Panc1 (cell line): ENCODE results near the gene RGS5. TPM values are rescaled to one million over a fixed set of nuclear protein-coding genes. Genes with fewer than 3 reads are reported as not detected.

Experiments used
- ATAC-seq: fragments of 200-7000 bp; cut with Tn5 transposase; 2 replicates; pipeline ENCODE4 v1.9.1; 2020; ENCODE audit warnings: mild to moderate bottlenecking, moderate library complexity
- BruUV-seq: library from RNA; stranded (reverse); fragments of 400-500 nt; replicated peaks from 2 replicates; lab custom pipeline; 2021; lab: Mats Ljungman, UMichigan
- CTCF ChIA-PET: fragments of 300-600 bp; sonication (Branson Sonifier 250); formaldehyde crosslinking; loops from one replicate; lab custom pipeline; 2022; ENCODE audit warnings: antibody characterized with exemption; lab: Charles Lee
- POLR2A ChIA-PET: fragments of 300-600 bp; sonication (Branson Sonifier 250); formaldehyde crosslinking; loops from one replicate; lab custom pipeline; 2022; ENCODE audit warnings: antibody characterized with exemption; lab: Charles Lee
- DNase-seq: peaks from one replicate; pipeline ENCODE4 v3.0.0-alpha.2; 2010; ENCODE audit warnings: low read depth, low spot score
- H3K27ac ChIP-seq: 2 replicates; pipeline ENCODE4 v1.5.1; 2011; ENCODE audit warnings: mild to moderate bottlenecking, low read length, inconsistent platforms
- H3K27me3 ChIP-seq: fragments of 200-500 bp; sonication (Bioruptor generic); 2 replicates; pipeline ENCODE4 v1.6.0; 2014; ENCODE audit warnings: low read length, inconsistent platforms; ENCODE audit not compliant: control insufficient read depth, insufficient read depth
- H3K36me3 ChIP-seq: fragments of 200-500 bp; sonication (Bioruptor generic); 2 replicates; pipeline ENCODE4 v1.5.1; 2014; ENCODE audit warnings: inconsistent platforms, mild to moderate bottlenecking, low read length, moderate library complexity; ENCODE audit not compliant: control insufficient read depth, insufficient read depth
- H3K4me1 ChIP-seq: 2 replicates; pipeline ENCODE4 v1.5.1; 2011; ENCODE audit warnings: inconsistent platforms, mild to moderate bottlenecking, low read length, moderate library complexity; ENCODE audit not compliant: control insufficient read depth, insufficient read depth
- H3K4me3 ChIP-seq, 2 experiments: 2 replicates each; pipeline ENCODE4 v1.5.1; 2011 to 2012; ENCODE audit warnings: low read depth in 2 of 2, low read length in 2 of 2, mild to moderate bottlenecking in 2 of 2, inconsistent platforms in 1 of 2, moderate library complexity in 1 of 2
- H3K9me3 ChIP-seq: fragments of 200-500 bp; sonication (Bioruptor generic); 2 replicates; pipeline ENCODE4 v1.5.1; 2014; ENCODE audit warnings: low read depth, mild to moderate bottlenecking, inconsistent platforms, low read length, moderate library complexity; ENCODE audit not compliant: control insufficient read depth, insufficient read depth
- POLR2AphosphoS5 ChIP-seq: IDR thresholded peaks from 2 replicates; pipeline ENCODE4 v1.6.1; 2012; ENCODE audit warnings: mild to moderate bottlenecking, low read depth, low read length, moderate library complexity
- REST ChIP-seq, 2 experiments: IDR thresholded peaks; 2 replicates each; pipeline ENCODE4 v1.6.1; 2011 to 2012; ENCODE audit warnings: low read depth in 2 of 2, control low read depth in 1 of 2, low read length in 1 of 2, mild to moderate bottlenecking in 1 of 2, moderate library complexity in 1 of 2; ENCODE audit not compliant: insufficient read depth in 1 of 2
- SIN3A ChIP-seq: IDR thresholded peaks from 2 replicates; pipeline ENCODE4 v1.6.1; 2012; ENCODE audit warnings: low read depth, mild to moderate bottlenecking, low read length, moderate library complexity, borderline replicate concordance; ENCODE audit not compliant: insufficient read depth
- TCF7L2 ChIP-seq: IDR thresholded peaks from 2 replicates; pipeline ENCODE4 v1.6.1; 2011; ENCODE audit warnings: mild to moderate bottlenecking, low read depth, low read length, inconsistent platforms
- in situ Hi-C: cut with HindIII; loops from 2 replicates; pipeline ENCODE4 v1.10.0; 2016; ENCODE audit warnings: low sequenced_read_pairs, low pct_unique_long_range_greater_than_20kb
- intact Hi-C: fragments of 100-400 bp; cut with micrococcal nuclease; formaldehyde crosslinking; loops from one replicate; pipeline ENCODE4 v1.10.0; 2022; ENCODE audit not compliant: unreplicated experiment
- total RNA-seq: library from RNA; stranded (reverse); gene quantifications from one replicate; pipeline ENCODE4 v1.2.1, GENCODE V29; 2021; ENCODE audit not compliant: unreplicated experiment
- TF ChIP-seq, protein P1 (sequence below): fragments of 450-650 bp; IDR thresholded peaks from 2 replicates; pipeline ENCODE4 v1.5.1; 2017; ENCODE audit warnings: mild to moderate bottlenecking

Gene RGS5
- total RNA-seq, 1 experiment from 2014 or later, result 1.5 TPM

- CTCF ChIA-PET, result no interaction called here
- BruUV-seq, result no TSS peak
- Histone ChIP-seq H3K9me3 (no peaks in the 10 kb centered on the region), H3K36me3 (no peaks in the 10 kb centered on the region), H3K27me3 (no peaks in the 10 kb centered on the region), H3K4me3 (no peak overlapping the region), H3K4me1 (no peaks in the 10 kb centered on the region), H3K27ac (no peak overlapping the region)
- intact Hi-C loops (no loop called here), in situ Hi-C loops (no loop called here)
- POLR2A ChIA-PET, result no interaction called here
- ATAC-seq, result no peak
- TF ChIP-seq, protein P1, sequence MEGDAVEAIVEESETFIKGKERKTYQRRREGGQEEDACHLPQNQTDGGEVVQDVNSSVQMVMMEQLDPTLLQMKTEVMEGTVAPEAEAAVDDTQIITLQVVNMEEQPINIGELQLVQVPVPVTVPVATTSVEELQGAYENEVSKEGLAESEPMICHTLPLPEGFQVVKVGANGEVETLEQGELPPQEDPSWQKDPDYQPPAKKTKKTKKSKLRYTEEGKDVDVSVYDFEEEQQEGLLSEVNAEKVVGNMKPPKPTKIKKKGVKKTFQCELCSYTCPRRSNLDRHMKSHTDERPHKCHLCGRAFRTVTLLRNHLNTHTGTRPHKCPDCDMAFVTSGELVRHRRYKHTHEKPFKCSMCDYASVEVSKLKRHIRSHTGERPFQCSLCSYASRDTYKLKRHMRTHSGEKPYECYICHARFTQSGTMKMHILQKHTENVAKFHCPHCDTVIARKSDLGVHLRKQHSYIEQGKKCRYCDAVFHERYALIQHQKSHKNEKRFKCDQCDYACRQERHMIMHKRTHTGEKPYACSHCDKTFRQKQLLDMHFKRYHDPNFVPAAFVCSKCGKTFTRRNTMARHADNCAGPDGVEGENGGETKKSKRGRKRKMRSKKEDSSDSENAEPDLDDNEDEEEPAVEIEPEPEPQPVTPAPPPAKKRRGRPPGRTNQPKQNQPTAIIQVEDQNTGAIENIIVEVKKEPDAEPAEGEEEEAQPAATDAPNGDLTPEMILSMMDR, result no peak
- TF ChIP-seq TCF7L2 (no peak), SIN3A (no peak), POLR2AphosphoS5 (no peak), REST (IDR thresholded peaks at IDR 0.05; ENCODE audit: insufficient read depth in 1 of 2, low read depth in 2 of 2, low read length in 1 of 2) (no peak)
- no peak for DNase-seq
These were observed 6.3 kb downstream of the RGS5 start for GRCh38 chr1:163196449-163196787.

- ChIA-PET CTCF (no interaction called here), POLR2A (no interaction called here)
- Histone ChIP-seq H3K9me3 (no peaks in the 10 kb centered on the region), H3K27ac (no peak overlapping the region), H3K27me3 (no peaks in the 10 kb centered on the region), H3K4me3 (no peak overlapping the region), H3K36me3 (no peaks in the 10 kb centered on the region), H3K4me1 (no peaks in the 10 kb centered on the region)
- DNase-seq, result no peak
- intact Hi-C loops (no loop called here), in situ Hi-C loops (no loop called here)
- no TSS peak for BruUV-seq
- TF ChIP-seq, protein P1, result no peak
- TF ChIP-seq TCF7L2 (no peak), REST (IDR thresholded peaks at IDR 0.05; ENCODE audit: insufficient read depth in 1 of 2, low read depth in 2 of 2, low read length in 1 of 2) (no peak), POLR2AphosphoS5 (no peak), SIN3A (no peak)
- no peak for ATAC-seq
These were observed 6.8 kb downstream of the RGS5 start for GRCh38 chr1:163195728-163196448.
